GM12878 (cell line): Measurements from ENCODE around the gene ADGRL3.

Source experiments
- BCL11A ChIP-seq: IDR thresholded peaks from 2 replicates; pipeline ENCODE4 v1.6.1; 2011; ENCODE audit warnings: low read depth, low read length
- EP300 ChIP-seq, 2 experiments: fragments of 150-350 bp in 1 of 2; IDR thresholded peaks; 2 replicates each; pipeline ENCODE4 v1.6.1; 2011 to 2012; ENCODE audit warnings: low read depth in 2 of 2, low read length in 2 of 2, borderline replicate concordance in 1 of 2, improper control_type of control experiment in 1 of 2, inconsistent platforms in 1 of 2; ENCODE audit not compliant: control insufficient read depth in 1 of 2
- FOXM1 ChIP-seq: IDR thresholded peaks from 2 replicates; pipeline ENCODE4 v1.6.1; 2012; ENCODE audit warnings: low read depth, mild to moderate bottlenecking, inconsistent platforms, low read length, moderate library complexity
- MXI1 ChIP-seq: fragments of 150-350 bp; IDR thresholded peaks from 2 replicates; pipeline ENCODE4 v1.6.1; 2011; ENCODE audit warnings: low read depth, mild to moderate bottlenecking, inconsistent platforms, low read length, improper control_type of control experiment
- NR2C1 ChIP-seq: fragments of 450-650 bp; IDR thresholded peaks from 2 replicates; pipeline ENCODE4 v1.6.1; 2017; ENCODE audit warnings: antibody characterized with exemption, mild to moderate bottlenecking, moderate library complexity
- POLR2A ChIP-seq: IDR thresholded peaks from 2 replicates; pipeline ENCODE4 v1.6.1; 2011; ENCODE audit warnings: low read depth, mild to moderate bottlenecking, low read length
- POLR2AphosphoS5 ChIP-seq: IDR thresholded peaks from 2 replicates; pipeline ENCODE4 v1.6.1; 2011; ENCODE audit warnings: mild to moderate bottlenecking, low read length, inconsistent platforms
- RBBP5 ChIP-seq: fragments of 200-600 bp; sonication (generic); conservative IDR thresholded peaks from 2 replicates; pipeline ENCODE4 v1.6.1; 2016
- SRF ChIP-seq, 2 experiments: IDR thresholded peaks; 2 replicates each; pipeline ENCODE4 v1.6.1; 2011; ENCODE audit warnings: low read depth in 2 of 2, low read length in 2 of 2, mild to moderate bottlenecking in 1 of 2, moderate library complexity in 1 of 2
- SUZ12 ChIP-seq: fragments of 200-600 bp; sonication (generic); IDR thresholded peaks from one replicate; pipeline ENCODE4 v1.6.1; 2018; ENCODE audit warnings: antibody characterized with exemption, mild to moderate bottlenecking; ENCODE audit not compliant: unreplicated experiment
- TF ChIP-seq, protein P1 (sequence below), 3 experiments: IDR thresholded peaks in 2 of 3; conservative IDR thresholded peaks in 1 of 3; 2 replicates each; pipeline ENCODE4 v1.5.1; 2011; ENCODE audit warnings: low read depth in 3 of 3, low read length in 3 of 3, mild to moderate bottlenecking in 3 of 3, control low read depth in 2 of 3, moderate library complexity in 2 of 3, inconsistent platforms in 1 of 3, mixed read lengths in 1 of 3; ENCODE audit not compliant: control insufficient read depth in 2 of 3, insufficient read depth in 1 of 3; ENCODE audit errors: extremely low read depth in 1 of 3
- TF ChIP-seq, protein P2 (sequence below): fragments of 150-350 bp; IDR thresholded peaks from 2 replicates; pipeline ENCODE4 v1.6.1; 2016; ENCODE audit warnings: low read depth, low read length

DNA sequence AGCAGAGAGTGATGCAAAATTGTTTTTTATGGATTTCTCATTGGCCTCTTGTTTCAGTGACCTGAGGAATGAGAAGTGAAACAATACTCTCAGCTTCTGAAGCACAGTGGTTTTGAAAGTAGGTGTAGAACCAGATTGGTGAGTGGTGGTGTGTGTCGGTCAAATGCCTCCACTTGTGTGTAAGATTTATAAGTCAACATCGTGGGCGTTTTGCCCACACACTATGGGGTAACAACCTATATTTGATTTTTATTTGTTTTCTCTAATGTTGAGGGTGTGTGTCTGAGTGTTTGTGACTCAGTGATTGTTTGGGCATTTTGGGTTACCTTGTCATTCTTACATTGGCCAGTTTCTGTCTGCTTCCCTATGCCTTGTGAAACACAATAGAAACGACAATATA, 23.3 kb downstream of the ADGRL3 start:
- no peak for TF ChIP-seq BCL11A
- no peak for TF ChIP-seq EP300 (IDR thresholded peaks at IDR 0.05; ENCODE audit: borderline replicate concordance in 1 of 2, control insufficient read depth in 1 of 2, low read depth in 2 of 2, low read length in 2 of 2)
- TF ChIP-seq, protein P1, sequence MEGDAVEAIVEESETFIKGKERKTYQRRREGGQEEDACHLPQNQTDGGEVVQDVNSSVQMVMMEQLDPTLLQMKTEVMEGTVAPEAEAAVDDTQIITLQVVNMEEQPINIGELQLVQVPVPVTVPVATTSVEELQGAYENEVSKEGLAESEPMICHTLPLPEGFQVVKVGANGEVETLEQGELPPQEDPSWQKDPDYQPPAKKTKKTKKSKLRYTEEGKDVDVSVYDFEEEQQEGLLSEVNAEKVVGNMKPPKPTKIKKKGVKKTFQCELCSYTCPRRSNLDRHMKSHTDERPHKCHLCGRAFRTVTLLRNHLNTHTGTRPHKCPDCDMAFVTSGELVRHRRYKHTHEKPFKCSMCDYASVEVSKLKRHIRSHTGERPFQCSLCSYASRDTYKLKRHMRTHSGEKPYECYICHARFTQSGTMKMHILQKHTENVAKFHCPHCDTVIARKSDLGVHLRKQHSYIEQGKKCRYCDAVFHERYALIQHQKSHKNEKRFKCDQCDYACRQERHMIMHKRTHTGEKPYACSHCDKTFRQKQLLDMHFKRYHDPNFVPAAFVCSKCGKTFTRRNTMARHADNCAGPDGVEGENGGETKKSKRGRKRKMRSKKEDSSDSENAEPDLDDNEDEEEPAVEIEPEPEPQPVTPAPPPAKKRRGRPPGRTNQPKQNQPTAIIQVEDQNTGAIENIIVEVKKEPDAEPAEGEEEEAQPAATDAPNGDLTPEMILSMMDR (IDR thresholded peaks at IDR 0.05 in 2 of 3, conservative IDR thresholded peaks at IDR 0.05 in 1 of 3; ENCODE audit: control insufficient read depth in 2 of 3, extremely low read depth in 1 of 3, insufficient read depth in 1 of 3, low read depth in 3 of 3, low read length in 3 of 3): no peak
- no peak for TF ChIP-seq NR2C1
- no peak for TF ChIP-seq SRF (IDR thresholded peaks at IDR 0.05; ENCODE audit: low read depth in 2 of 2, low read length in 2 of 2)
- no peak for TF ChIP-seq MXI1
- TF ChIP-seq POLR2A: no peak
- no peak for TF ChIP-seq SUZ12
- TF ChIP-seq FOXM1: no peak
- no peak for TF ChIP-seq POLR2AphosphoS5
- TF ChIP-seq, protein P2, sequence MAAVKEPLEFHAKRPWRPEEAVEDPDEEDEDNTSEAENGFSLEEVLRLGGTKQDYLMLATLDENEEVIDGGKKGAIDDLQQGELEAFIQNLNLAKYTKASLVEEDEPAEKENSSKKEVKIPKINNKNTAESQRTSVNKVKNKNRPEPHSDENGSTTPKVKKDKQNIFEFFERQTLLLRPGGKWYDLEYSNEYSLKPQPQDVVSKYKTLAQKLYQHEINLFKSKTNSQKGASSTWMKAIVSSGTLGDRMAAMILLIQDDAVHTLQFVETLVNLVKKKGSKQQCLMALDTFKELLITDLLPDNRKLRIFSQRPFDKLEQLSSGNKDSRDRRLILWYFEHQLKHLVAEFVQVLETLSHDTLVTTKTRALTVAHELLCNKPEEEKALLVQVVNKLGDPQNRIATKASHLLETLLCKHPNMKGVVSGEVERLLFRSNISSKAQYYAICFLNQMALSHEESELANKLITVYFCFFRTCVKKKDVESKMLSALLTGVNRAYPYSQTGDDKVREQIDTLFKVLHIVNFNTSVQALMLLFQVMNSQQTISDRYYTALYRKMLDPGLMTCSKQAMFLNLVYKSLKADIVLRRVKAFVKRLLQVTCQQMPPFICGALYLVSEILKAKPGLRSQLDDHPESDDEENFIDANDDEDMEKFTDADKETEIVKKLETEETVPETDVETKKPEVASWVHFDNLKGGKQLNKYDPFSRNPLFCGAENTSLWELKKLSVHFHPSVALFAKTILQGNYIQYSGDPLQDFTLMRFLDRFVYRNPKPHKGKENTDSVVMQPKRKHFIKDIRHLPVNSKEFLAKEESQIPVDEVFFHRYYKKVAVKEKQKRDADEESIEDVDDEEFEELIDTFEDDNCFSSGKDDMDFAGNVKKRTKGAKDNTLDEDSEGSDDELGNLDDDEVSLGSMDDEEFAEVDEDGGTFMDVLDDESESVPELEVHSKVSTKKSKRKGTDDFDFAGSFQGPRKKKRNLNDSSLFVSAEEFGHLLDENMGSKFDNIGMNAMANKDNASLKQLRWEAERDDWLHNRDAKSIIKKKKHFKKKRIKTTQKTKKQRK: no peak
- no peak for TF ChIP-seq RBBP5
